H1 (cell line): Measurements from ENCODE around the gene A2ML1. TPM values are rescaled to one million over a fixed set of nuclear protein-coding genes. Genes with fewer than 3 reads are reported as not detected.

Experiments used
- BACH1 ChIP-seq: IDR thresholded peaks from 2 replicates; pipeline ENCODE4 v1.6.1; 2012; ENCODE audit warnings: low read length, improper control_type of control experiment
- EGR1 ChIP-seq: IDR thresholded peaks from 2 replicates; pipeline ENCODE4 v1.6.1; 2011; ENCODE audit warnings: low read depth, low read length, borderline replicate concordance
- HDAC2 ChIP-seq, 2 experiments: fragments of 300-600 bp in 1 of 2; sonication (generic) in 1 of 2; IDR thresholded peaks; 2 replicates each; pipeline ENCODE4 v1.6.1; 2011 to 2012; ENCODE audit warnings: low read depth in 2 of 2, low read length in 2 of 2, mild to moderate bottlenecking in 2 of 2, moderate library complexity in 2 of 2, borderline replicate concordance in 1 of 2, inconsistent platforms in 1 of 2
- POU5F1 ChIP-seq: IDR thresholded peaks from 2 replicates; pipeline ENCODE4 v1.6.1; 2011; ENCODE audit warnings: low read depth, mild to moderate bottlenecking, low read length, moderate library complexity
- RFX5 ChIP-seq: IDR thresholded peaks from 2 replicates; pipeline ENCODE4 v1.6.1; 2011; ENCODE audit warnings: low read depth, low read length, improper control_type of control experiment, borderline replicate concordance
- RNF2 ChIP-seq: fragments of 200-900, 300-1000 bp; sonication (generic); IDR thresholded peaks from 2 replicates; pipeline ENCODE4 v1.7.1; 2016; ENCODE audit warnings: borderline replicate concordance, low read depth, mild to moderate bottlenecking, antibody characterized with exemption, low read length; ENCODE audit not compliant: poor library complexity, severe bottlenecking; ENCODE audit errors: missing control alignments
- polyA plus RNA-seq, 7 experiments: library from polyadenylated mRNA; depleted of rRNA in 3 of 7; stranded (reverse) in 5 of 7; unstranded in 2 of 7; fragments of >200 nt in 5 of 7; fragments of 200-250 nt in 2 of 7; gene quantifications; 1 replicate in 5 of 7; 2 replicates in 1 of 7; 4 replicates in 1 of 7; pipeline versions ENCODE4 v1.2.1 to v1.2.3, GENCODE V29; 2011 to 2013; ENCODE audit warnings: missing spikeins in 2 of 7, mixed read lengths in 2 of 7
- total RNA-seq: library from RNA; stranded (reverse); fragmentation: NEBNext Ultra II Directional; extraction: Animal tissue kit (Norgen Biotek cat#: 25700); gene quantifications from 2 replicates; pipeline ENCODE4 v1.2.1, GENCODE V29; 2021
- TF ChIP-seq, protein P1 (sequence below): IDR thresholded peaks from 2 replicates; pipeline ENCODE4 v1.6.1; 2011; ENCODE audit warnings: low read length, improper control_type of control experiment

Gene A2ML1
- total and polyA plus RNA-seq, 2 of the 8 experiments (the other 6 are each of a cell fraction or from before 2014, with no cell fraction given) = 10.2 to 10.3 TPM

DNA sequence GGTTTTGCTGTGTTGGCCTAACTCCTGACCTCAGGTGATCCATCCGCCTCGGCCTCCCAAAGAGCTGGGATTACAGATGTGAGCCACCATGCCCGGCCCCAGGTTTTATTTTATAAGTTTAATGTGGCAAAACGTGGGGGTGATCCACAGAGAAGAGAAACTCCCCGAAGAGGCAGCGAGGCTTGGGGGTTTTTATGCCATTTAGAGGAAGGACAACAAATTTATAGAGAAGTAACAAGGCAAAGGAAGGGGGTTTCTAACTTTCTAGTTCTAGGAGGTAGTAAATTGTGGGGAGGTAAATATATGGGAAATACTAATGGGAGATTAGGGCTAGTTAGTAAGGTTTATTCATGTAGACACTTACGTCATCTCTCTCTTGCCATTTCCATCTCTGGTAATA, 74.7 kb downstream of the A2ML1 start (continued):
- TF ChIP-seq, protein P1, sequence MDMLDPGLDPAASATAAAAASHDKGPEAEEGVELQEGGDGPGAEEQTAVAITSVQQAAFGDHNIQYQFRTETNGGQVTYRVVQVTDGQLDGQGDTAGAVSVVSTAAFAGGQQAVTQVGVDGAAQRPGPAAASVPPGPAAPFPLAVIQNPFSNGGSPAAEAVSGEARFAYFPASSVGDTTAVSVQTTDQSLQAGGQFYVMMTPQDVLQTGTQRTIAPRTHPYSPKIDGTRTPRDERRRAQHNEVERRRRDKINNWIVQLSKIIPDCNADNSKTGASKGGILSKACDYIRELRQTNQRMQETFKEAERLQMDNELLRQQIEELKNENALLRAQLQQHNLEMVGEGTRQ = no peak
- no peak for TF ChIP-seq RNF2
- no peak for TF ChIP-seq RFX5
- TF ChIP-seq BACH1 = no peak
- TF ChIP-seq EGR1 = no peak
- no peak for TF ChIP-seq POU5F1
- no peak for TF ChIP-seq HDAC2 (IDR thresholded peaks at IDR 0.05; ENCODE audit: borderline replicate concordance in 1 of 2, low read depth in 2 of 2, low read length in 2 of 2)
